HT-29 (cell line): ENCODE data around the gene RAD23A. TPM values are rescaled to one million over a fixed set of nuclear protein-coding genes. Genes with fewer than 3 reads are reported as not detected.
"Not testable (repeated sequence)": the region's sequence is repeated elsewhere in the genome, so short reads cannot be mapped to it uniquely, and the experiment has no call there.

Experiments
- DNase-seq: peaks from one replicate; pipeline ENCODE4 v3.0.0-alpha.2; 2015; ENCODE audit warnings: low spot score
- total RNA-seq: library from RNA; depleted of rRNA; stranded (reverse); fragments of >200 nt; shearing (Covaris generic); gene quantifications from 2 replicates; pipeline ENCODE4 v1.2.3, GENCODE V29; 2014

The RAD23A gene
- total RNA-seq, 1 experiment from 2014 or later = 217 TPM

GRCh38 chr19:12955575-12955974, 9.9 kb downstream of the RAD23A start:
- not testable (repeated sequence) for DNase-seq

GRCh38 chr19:12955996-12956395, 10.3 kb downstream of the RAD23A start:
- DNase-seq = no peak

GRCh38 chr19:12956446-12957388, 11.1 kb downstream of the RAD23A start, which contains the start of gene GADD45GIP1:
GADD45GIP1 (minus strand) TSS chr19:12957223; CDS start chr19:12957212, 11 bp downstream.
- DNase-seq = peak; percentile 70

- not testable (repeated sequence) for DNase-seq
These were observed 11.8 kb downstream of the RAD23A start for GRCh38 chr19:12957389-12957952.

- DNase-seq = no peak
These were observed 13.8 kb downstream of the RAD23A start for GRCh38 chr19:12959481-12959880.

- peak; percentile 82 for DNase-seq
These were observed 19.6 kb downstream of the RAD23A start for GRCh38 chr19:12965017-12965811.

- DNase-seq = no peak
These were observed 20.1 kb downstream of the RAD23A start for GRCh38 chr19:12965812-12966135.

GRCh38 chr19:12967907-12968306, 22.2 kb downstream of the RAD23A start:
- DNase-seq = no peak

- DNase-seq = no peak
These were observed 23.8 kb downstream of the RAD23A start, which contains the start of gene DAND5 for GRCh38 chr19:12969292-12969988. DAND5 (plus strand) TSS chr19:12969576; CDS start chr19:12969661, 85 bp downstream.

- DNase-seq = no peak
These were observed 24.6 kb downstream of the RAD23A start for GRCh38 chr19:12970070-12970820.

- DNase-seq = no peak
These were observed 27.6 kb downstream of the RAD23A start for GRCh38 chr19:12973236-12973635.

- DNase-seq = no peak
These were observed 28.9 kb downstream of the RAD23A start for GRCh38 chr19:12974301-12975220.

- no peak for DNase-seq
These were observed 29.6 kb downstream of the RAD23A start for GRCh38 chr19:12975221-12975741.

GRCh38 chr19:12976109-12976508, 30.4 kb downstream of the RAD23A start:
- not testable (repeated sequence) for DNase-seq

- DNase-seq = no peak
These were observed 34.3 kb downstream of the RAD23A start for GRCh38 chr19:12979974-12980373.

- no peak for DNase-seq
These were observed 37.0 kb downstream of the RAD23A start for GRCh38 chr19:12982648-12983047.

GRCh38 chr19:12983091-12983490, 37.4 kb downstream of the RAD23A start:
- DNase-seq = no peak

- DNase-seq = peak; percentile 78
These were observed 38.0 kb downstream of the RAD23A start for GRCh38 chr19:12983542-12984142.

- no peak for DNase-seq
These were observed 38.5 kb downstream of the RAD23A start for GRCh38 chr19:12984143-12984627.
